K562 (cell line): ENCODE data around the gene MAP3K20. TPM values are rescaled to one million over a fixed set of nuclear protein-coding genes. Genes with fewer than 3 reads are reported as not detected.

Experiments used
- ATAC-seq: fragments of 200-7000 bp; cut with Tn5 transposase; 3 replicates; pipeline ENCODE4 v1.9.1; 2020; ENCODE audit warnings: moderate library complexity
- Bru-seq: library from RNA; stranded (reverse); fragments of 400-500 nt; gene quantifications from one replicate; lab custom pipeline; 2021; lab: Mats Ljungman, UMichigan
- BruChase-seq, 2 experiments: library from RNA; stranded (reverse); fragments of 400-500 nt; gene quantifications; one replicate each; lab custom pipeline; 2021; lab: Mats Ljungman, UMichigan
- BruUV-seq: library from RNA; stranded (reverse); fragments of 400-500 nt; replicated peaks from 2 replicates; lab custom pipeline; 2021; lab: Mats Ljungman, UMichigan
- CTCF ChIA-PET: fragments of 300-600 bp; formaldehyde crosslinking; extraction: SDS; loops from one replicate; lab custom pipeline; 2021; ENCODE audit warnings: low intra/inter-chr PET ratio; lab: Yijun Ruan, JAX
- POLR2A ChIA-PET: fragments of 300-600, 350-650 bp; sonication (Branson Sonifier 250); formaldehyde crosslinking; extraction: SDS; loops from one replicate; lab custom pipeline; 2021; ENCODE audit warnings: antibody characterized with exemption, inconsistent platforms; lab: Yijun Ruan, JAX
- DNase-seq, 4 experiments: peaks; one replicate each; pipeline versions ENCODE4 v3.0.0 to v3.0.0-alpha.2; 2011 to 2018; ENCODE audit warnings: low spot score in 3 of 4, mixed read lengths in 3 of 4; ENCODE audit errors: extremely low read depth in 1 of 4
- FAIRE-seq: peaks from 2 replicates; lab custom pipeline; 2011; peaks lifted over from hg19 to GRCh38; lab: Jason Lieb, UNC
- H2AFZ ChIP-seq: 2 replicates; pipeline ENCODE4 v1.6.0; 2011; ENCODE audit warnings: low read depth, low read length, control low read depth, inconsistent platforms
- H3K27ac ChIP-seq: fragments of 200-600 bp; 3 replicates; pipeline ENCODE4 v1.8.0; 2011; ENCODE audit warnings: low read depth, mild to moderate bottlenecking, control low read depth, inconsistent platforms, low read length, moderate library complexity, mixed read lengths; ENCODE audit errors: extremely low read depth
- H3K27me3 ChIP-seq, 2 experiments: fragments of 300-600 bp in 1 of 2; 2 replicates in 1 of 2; 3 replicates in 1 of 2; pipeline versions ENCODE4 v1.6.0 to v1.8.0; 2011; ENCODE audit warnings: inconsistent platforms in 2 of 2, low read length in 2 of 2, mild to moderate bottlenecking in 1 of 2, mixed read lengths in 1 of 2, moderate library complexity in 1 of 2; ENCODE audit not compliant: control insufficient read depth in 2 of 2, insufficient read depth in 2 of 2
- H3K36me3 ChIP-seq: fragments of 300-600 bp; 3 replicates; pipeline ENCODE4 v1.8.0; 2011; ENCODE audit warnings: mild to moderate bottlenecking, low read length, inconsistent platforms; ENCODE audit not compliant: control insufficient read depth, insufficient read depth
- H3K4me1 ChIP-seq, 2 experiments: fragments of 200-600 bp in 1 of 2; replicated peaks in 1 of 2; 2 replicates in 1 of 2; 3 replicates in 1 of 2; pipeline versions ENCODE4 v1.5.1 to v1.8.0; 2011; ENCODE audit warnings: inconsistent platforms in 2 of 2, low read length in 2 of 2, mild to moderate bottlenecking in 1 of 2, mixed read lengths in 1 of 2, moderate library complexity in 1 of 2; ENCODE audit not compliant: control insufficient read depth in 2 of 2, insufficient read depth in 2 of 2
- H3K4me2 ChIP-seq: 2 replicates; pipeline ENCODE4 v1.6.1; 2011; ENCODE audit warnings: low read length, control low read depth, inconsistent platforms, mixed read lengths; ENCODE audit not compliant: insufficient read depth
- H3K4me3 ChIP-seq: fragments of 200-600 bp; sonication (generic), shearing (Covaris generic); 2 replicates; pipeline ENCODE4 v1.5.1; 2016; ENCODE audit warnings: control low read depth, inconsistent platforms
- H3K79me2 ChIP-seq: fragments of 200-600 bp; 3 replicates; pipeline ENCODE4 v1.8.0; 2011; ENCODE audit warnings: low read length, inconsistent platforms; ENCODE audit not compliant: control insufficient read depth, insufficient read depth
- H3K9ac ChIP-seq, 2 experiments: 2 replicates each; pipeline versions ENCODE4 v1.6.0 to v1.6.1; 2011; ENCODE audit warnings: low read depth in 2 of 2, low read length in 2 of 2, control low read depth in 1 of 2, inconsistent platforms in 1 of 2, mild to moderate bottlenecking in 1 of 2, mixed read lengths in 1 of 2; ENCODE audit not compliant: insufficient read depth in 1 of 2
- H3K9me1 ChIP-seq: one replicate; pipeline ENCODE4 v1.6.0; 2011; ENCODE audit warnings: inconsistent platforms, mild to moderate bottlenecking, low read length, moderate library complexity; ENCODE audit not compliant: control insufficient read depth, insufficient read depth
- H3K9me3 ChIP-seq: replicated peaks from 2 replicates; pipeline ENCODE4 v1.5.1; 2011; ENCODE audit warnings: low read depth, low read length, inconsistent platforms; ENCODE audit not compliant: control insufficient read depth, insufficient read depth
- H4K20me1 ChIP-seq: replicated peaks from 2 replicates; pipeline ENCODE4 v1.6.1; 2011; ENCODE audit warnings: low read length, inconsistent platforms, mixed read lengths; ENCODE audit not compliant: control insufficient read depth, insufficient read depth
- BRCA1 ChIP-seq, 2 experiments: fragments of 450-650 bp in 1 of 2; sonication (generic) in 1 of 2; formaldehyde crosslinking in 1 of 2; IDR thresholded peaks; 2 replicates each; pipeline versions ENCODE4 v1.5.0 to v1.6.1; 2017 to 2020; ENCODE audit warnings: mild to moderate bottlenecking in 1 of 2, missing genetic modification reagents in 1 of 2
- CBX1 ChIP-seq: sonication (generic); IDR thresholded peaks from 2 replicates; pipeline ENCODE4 v1.6.1; 2016; ENCODE audit warnings: antibody characterized with exemption, low read depth, mild to moderate bottlenecking
- CTBP1 ChIP-seq: fragments of 450-650 bp; IDR thresholded peaks from 2 replicates; pipeline ENCODE4 v1.6.1; 2016; ENCODE audit warnings: borderline replicate concordance
- GABPA ChIP-seq: fragments of 200-800 bp; sonication (Bioruptor generic); conservative IDR thresholded peaks from 2 replicates; pipeline ENCODE4 v1.6.1; 2016; ENCODE audit warnings: low read depth, missing genetic modification characterization, missing compliant biosample characterization
- MTA1 ChIP-seq: fragments of 450-650 bp; IDR thresholded peaks from 2 replicates; pipeline ENCODE4 v1.6.1; 2017; ENCODE audit warnings: borderline replicate concordance
- NEUROD1 ChIP-seq: fragments of 150-350 bp; IDR thresholded peaks from 2 replicates; pipeline ENCODE4 v1.6.1; 2014; ENCODE audit warnings: borderline replicate concordance, low read length, low read depth; ENCODE audit not compliant: partially characterized antibody
- ZNF263 ChIP-seq: sonication (generic); formaldehyde crosslinking; IDR thresholded peaks from 2 replicates; pipeline ENCODE4 v1.8.0; 2022; ENCODE audit warnings: mild to moderate bottlenecking, missing genetic modification reagents, borderline replicate concordance
- ZNF384 ChIP-seq: IDR thresholded peaks from 2 replicates; pipeline ENCODE4 v1.6.1; 2012; ENCODE audit warnings: low read depth, low read length, improper control_type of control experiment
- ZSCAN32 ChIP-seq: fragments of 450-650 bp; formaldehyde crosslinking; IDR thresholded peaks from 2 replicates; pipeline ENCODE4 v1.4.0; 2020; ENCODE audit warnings: mild to moderate bottlenecking, moderate library complexity
- WGBS: fragments of 100-300 bp; shearing (Covaris generic); methylation state at CpG from one replicate; pipeline ENCODE4 v1.1.6; 2016; ENCODE audit warnings: low coverage, mixed read lengths; ENCODE audit not compliant: insufficient coverage; ENCODE audit errors: missing lambda C conversion rate; 5-methylcytosine and 5-hydroxymethylcytosine counted together
- in situ Hi-C: fragments of 300-500 bp; cut with MboI; formaldehyde crosslinking; loops from 4 replicates; pipeline ENCODE4 v1.15.0; 2018; ENCODE audit warnings: inconsistent platforms, mixed read lengths
- intact Hi-C: fragments of 100-400 bp; cut with micrococcal nuclease; formaldehyde crosslinking; loops from 2 replicates; pipeline ENCODE4 v1.14.2; 2022
- long read RNA-seq, 3 experiments: library from polyadenylated mRNA in 2 of 3; library from RNA in 1 of 3; unstranded in 2 of 3; stranded (forward) in 1 of 3; transcript quantifications; one replicate each; pipeline ENCODE4 v2.0.0, GENCODE V29; 2019 to 2022
- polyA minus RNA-seq, 3 experiments: library from RNA; depleted of rRNA, polyadenylated mRNA; stranded (reverse); fragments of >200 nt; gene quantifications; 2 replicates each; pipeline ENCODE4 v1.2.3, GENCODE V29; 2011
- polyA plus RNA-seq, 8 experiments: library from polyadenylated mRNA; depleted of rRNA in 4 of 8; stranded (reverse) in 5 of 8; unstranded in 3 of 8; fragments of >200 nt; fragmentation: Nextera tagmentation in 2 of 8; fragmentation: Illumina TruSeq in 1 of 8; extraction: Ambion mirVana in 2 of 8; extraction: Trizol in 1 of 8; gene quantifications; 2 replicates each; pipeline versions ENCODE4 v1.2.1 to v1.2.3, GENCODE V29; 2011 to 2014; ENCODE audit warnings: inconsistent platforms in 1 of 8, missing spikeins in 1 of 8
- total RNA-seq, 7 experiments: library from RNA; depleted of rRNA in 6 of 7; stranded (reverse); fragments of >200 nt in 6 of 7; fragmentation: Illumina TruSeq in 2 of 7; extraction: Trizol in 2 of 7; gene quantifications; 2 replicates each; pipeline versions ENCODE4 v1.2.1 to v1.2.3, GENCODE V29; 2011 to 2021; ENCODE audit warnings: low replicate concordance in 1 of 7
- TF ChIP-seq, protein P1 (sequence below): fragments of 450-650 bp; formaldehyde crosslinking; IDR thresholded peaks from 2 replicates; pipeline ENCODE4 v1.4.0; 2022; ENCODE audit warnings: missing genetic modification characterization

The MAP3K20 gene
- total RNA-seq (2011; cell fraction: chromatin; rRNA removed; ENCODE audit: low replicate concordance): 28.1 and 49.5 TPM in 2 replicates
- total RNA-seq (2011; cell fraction: nucleolus; rRNA removed): 9.5 and 14.5 TPM in 2 replicates
- total RNA-seq (2011; cell fraction: nucleoplasm; rRNA removed): 23.2 and 33.6 TPM in 2 replicates
- total RNA-seq (2014; rRNA removed) (19.2 and 19.3 TPM in 2 replicates), total RNA-seq (2014; rRNA removed; fragmentation: Illumina TruSeq; extraction: Trizol) (34.2 and 38.0 TPM in 2 replicates), total RNA-seq (2015; rRNA removed; fragmentation: Illumina TruSeq; extraction: Trizol) (30.2 and 32.8 TPM in 2 replicates), total RNA-seq (2021) (28.2 and 30.4 TPM in 2 replicates), polyA plus RNA-seq (2011; rRNA removed) (26.0 and 29.8 TPM in 2 replicates), polyA plus RNA-seq (2014; fragmentation: Illumina TruSeq; extraction: Trizol) (25.6 and 27.3 TPM in 2 replicates), polyA plus RNA-seq (2014; fragmentation: Nextera tagmentation; extraction: Ambion mirVana) (1 to 10 TPM; 9.8 to 9.9 TPM), polyA plus RNA-seq (2014; rRNA removed) (16.0 and 17.2 TPM in 2 replicates), polyA minus RNA-seq (2011; rRNA and poly(A)+ RNA removed) (47.1 and 53.1 TPM in 2 replicates), Bru-seq, nascent RNA (percentile 80 among the genes with signal in this experiment), BruChase-seq, experiment 1, labeled RNA remaining after a 2-hour chase (percentile 81 among the genes with signal in this experiment), BruChase-seq, experiment 2, labeled RNA remaining after a 6-hour chase (percentile 77 among the genes with signal in this experiment)
- polyA plus RNA-seq (2011; cell fraction: cytosol; rRNA removed): 8.6 and 15.5 TPM in 2 replicates
- 13.8 and 17.0 TPM in 2 replicates for polyA plus RNA-seq (2011; cell fraction: nucleus; rRNA removed)
- polyA plus RNA-seq (2012): 15.6 and 16.9 TPM in 2 replicates
- 25.6 and 51.2 TPM in 2 replicates for polyA minus RNA-seq (2011; cell fraction: cytosol; rRNA and poly(A)+ RNA removed)
- 16.3 and 27.7 TPM in 2 replicates for polyA minus RNA-seq (2011; cell fraction: nucleus; rRNA and poly(A)+ RNA removed)
- long read RNA-seq, experiment 1, full-length matches to known transcripts: 65 of 149 reads
- long read RNA-seq, experiment 1, partial matches to known transcripts: 31 of 149 reads
- long read RNA-seq, experiment 1, other reads (novel, unspliced or antisense): 53 of 149 reads
- long read RNA-seq, experiment 2, full-length matches to known transcripts: 2 of 25 reads
- long read RNA-seq, experiment 2, partial matches to known transcripts: 4 of 25 reads
- long read RNA-seq, experiment 2, other reads (novel, unspliced or antisense): 19 of 25 reads
- long read RNA-seq, experiment 3, full-length matches to known transcripts: 24 of 40 reads
- long read RNA-seq, experiment 3, partial matches to known transcripts: 8 of 40 reads
- long read RNA-seq, experiment 3, other reads (novel, unspliced or antisense): 8 of 40 reads

DNA sequence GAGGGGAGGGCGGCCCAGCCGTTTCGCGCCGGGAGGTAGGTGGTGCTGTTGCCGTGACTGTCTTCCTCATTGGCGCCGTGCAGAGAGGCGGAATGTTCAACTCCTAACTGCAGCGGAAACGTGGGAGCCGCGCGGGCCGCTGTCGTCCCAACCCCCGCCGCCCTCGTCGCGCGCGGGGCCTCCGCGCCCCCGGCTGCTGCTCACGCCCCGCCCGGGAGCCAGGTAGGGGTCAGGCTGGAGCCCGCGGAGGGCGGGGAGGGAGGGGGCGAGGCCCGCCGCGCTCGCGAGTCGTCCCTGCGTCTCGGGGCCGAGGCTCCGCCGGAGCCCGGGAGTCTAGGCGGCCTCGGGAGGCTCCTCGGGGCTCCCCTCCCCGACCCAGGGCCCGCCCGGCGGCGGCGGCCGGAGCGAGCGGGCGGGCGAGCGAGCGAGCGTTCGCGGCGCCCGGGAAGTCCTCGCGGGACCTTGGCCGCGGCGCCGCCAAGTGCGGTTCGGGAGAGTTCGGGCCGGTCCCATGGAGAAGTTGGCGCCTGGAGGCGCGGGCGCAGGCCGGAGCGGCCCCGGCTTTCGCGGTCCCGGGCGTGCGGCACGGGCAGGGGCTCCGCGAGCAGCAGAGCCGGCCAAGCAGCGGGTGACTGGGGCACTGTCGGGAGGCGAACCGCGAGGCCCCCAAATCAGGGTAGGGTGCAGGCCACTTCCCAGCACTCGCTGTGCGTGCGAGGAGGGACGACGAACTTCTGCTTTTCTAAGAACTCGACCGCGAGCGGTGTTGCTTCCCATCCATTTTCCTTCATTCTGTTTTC is at the start of gene MAP3K20:
Gene MAP3K20 (plus strand): TSS at position 66 of the 800 bp plus-strand sequence. CDS start 15,186 bp downstream, outside the sequence.
- peaks cover 0 to 1% of the 10 kb centered on the region in 2 experiments; a peak in 1 of 5 replicates for H3K27me3 ChIP-seq
- H3K9me3 ChIP-seq: no peaks in the 10 kb centered on the region
- intact Hi-C loops: loop anchor here (2.0 kb wide), 2 partner anchors 49 to 135 kb away; no protein-coding TSS in a partner anchor
- FAIRE-seq (no peak), DNase-seq (peak; percentile 72 to 87 (median 86)), ATAC-seq (peak; percentile 80)
- no peaks in the 10 kb centered on the region for H4K20me1 ChIP-seq
- ChIA-PET POLR2A (interaction anchor here (2.2 kb wide), 1 partner anchor 11 kb away, joined by 7 read pairs; no protein-coding TSS in a partner anchor), CTCF (interaction anchor here (1.2 kb wide), 1 partner anchor 49 kb away, joined by 10 read pairs; no protein-coding TSS in a partner anchor)
- peak within 1 kb of the TSS; percentile 66 for H3K4me3 ChIP-seq
- H3K9ac ChIP-seq: peak within 1 kb of the TSS; percentile 85 to 99
- H3K36me3 ChIP-seq: 0 out of 3 replicates have a peak, but pooled peaks cover 2% of the 10 kb centered on the region
- H3K9me1 ChIP-seq: no peaks in the 10 kb centered on the region
- H3K4me1 ChIP-seq: peaks cover 17% of the 10 kb centered on the region in 2 experiments; a peak in 4 of 5 replicates
- WGBS: under 1% methylated on average over 38 of the region's 106 CpGs
- H3K4me2 ChIP-seq: peak within 1 kb of the TSS; percentile 86
- peak within 1 kb of the TSS; percentile 85 for H2AFZ ChIP-seq
- in situ Hi-C loops: no loop called here
- BruUV-seq: no TSS peak
- peaks cover 50% of the 10 kb centered on the region for H3K79me2 ChIP-seq
- peak within 1 kb of the TSS; percentile 78 for H3K27ac ChIP-seq
- TF ChIP-seq ZNF263 (CRISPR knock-in tag): 0 out of 2 replicates have a peak, but pooled peaks have one; percentile 46
- TF ChIP-seq BRCA1 (IDR thresholded peaks at IDR 0.05): no peak
- TF ChIP-seq BRCA1 (CRISPR knock-in tag; IDR thresholded peaks at IDR 0.05): peak; percentile 78; the same call in 1 of the 2 replicates
- 0 out of 2 replicates have a peak, but pooled peaks have one; percentile 36 for TF ChIP-seq CBX1
- TF ChIP-seq CTBP1: peak; percentile 84
- no peak for TF ChIP-seq MTA1
- peak; percentile 31 for TF ChIP-seq NEUROD1
- peak; percentile 40; the same call in 1 of the 2 replicates for TF ChIP-seq GABPA (tag)
- TF ChIP-seq ZNF384: no peak
- TF ChIP-seq, protein P1, sequence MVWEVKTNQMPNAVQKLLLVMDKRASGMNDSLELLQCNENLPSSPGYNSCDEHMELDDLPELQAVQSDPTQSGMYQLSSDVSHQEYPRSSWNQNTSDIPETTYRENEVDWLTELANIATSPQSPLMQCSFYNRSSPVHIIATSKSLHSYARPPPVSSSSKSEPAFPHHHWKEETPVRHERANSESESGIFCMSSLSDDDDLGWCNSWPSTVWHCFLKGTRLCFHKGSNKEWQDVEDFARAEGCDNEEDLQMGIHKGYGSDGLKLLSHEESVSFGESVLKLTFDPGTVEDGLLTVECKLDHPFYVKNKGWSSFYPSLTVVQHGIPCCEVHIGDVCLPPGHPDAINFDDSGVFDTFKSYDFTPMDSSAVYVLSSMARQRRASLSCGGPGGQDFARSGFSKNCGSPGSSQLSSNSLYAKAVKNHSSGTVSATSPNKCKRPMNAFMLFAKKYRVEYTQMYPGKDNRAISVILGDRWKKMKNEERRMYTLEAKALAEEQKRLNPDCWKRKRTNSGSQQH: no peak
- TF ChIP-seq ZSCAN32 (CRISPR knock-in tag): peak; percentile 96
